Activated T-helper 2 cell treated with anti-CD3 and anti-CD28 coated beads, Interferon-gamma antibody, Interleukin-2, Interleukin-4, amounts not matched to agents 10 μg/mL and 5 μg/mL and 100 μg/mL, durations not matched to agents 14 hours and 24 hours and 36 hours (primary cell): ENCODE results near the gene CDH23. TPM values are rescaled to one million over a fixed set of nuclear protein-coding genes. Genes with fewer than 3 reads are reported as not detected.

Experiments
- DNase-seq: peaks from one replicate; pipeline ENCODE4 v3.0.0; 2021; ENCODE audit warnings: low spot score
- H3K27ac Mint-ChIP-seq: one replicate; pipeline ENCODE4 v1.8.0; 2021; ENCODE audit warnings: mixed read lengths
- H3K27me3 Mint-ChIP-seq: one replicate; pipeline ENCODE4 v1.8.0; 2021; ENCODE audit warnings: low read depth, mixed read lengths
- H3K36me3 Mint-ChIP-seq: one replicate; pipeline ENCODE4 v1.8.0; 2021; ENCODE audit warnings: low read depth, mixed read lengths
- H3K4me1 Mint-ChIP-seq: one replicate; pipeline ENCODE4 v1.8.0; 2021; ENCODE audit warnings: low read depth, mixed read lengths
- H3K4me3 Mint-ChIP-seq: one replicate; pipeline ENCODE4 v1.8.0; 2021; ENCODE audit warnings: low read depth, mild to moderate bottlenecking, moderate library complexity, mixed read lengths
- H3K9me3 Mint-ChIP-seq: one replicate; pipeline ENCODE4 v1.8.0; 2021; ENCODE audit warnings: mixed read lengths
- intact Hi-C: fragments of 100-400 bp; cut with micrococcal nuclease; formaldehyde crosslinking; loops from one replicate; pipeline ENCODE4 v1.15.1; 2023
- total RNA-seq: library from RNA; stranded (reverse); gene quantifications from 2 replicates; pipeline ENCODE4 v1.2.3, GENCODE V29; 2022

Gene CDH23
- total RNA-seq, 1 donor from 2014 or later, result 0.55 TPM

DNA sequence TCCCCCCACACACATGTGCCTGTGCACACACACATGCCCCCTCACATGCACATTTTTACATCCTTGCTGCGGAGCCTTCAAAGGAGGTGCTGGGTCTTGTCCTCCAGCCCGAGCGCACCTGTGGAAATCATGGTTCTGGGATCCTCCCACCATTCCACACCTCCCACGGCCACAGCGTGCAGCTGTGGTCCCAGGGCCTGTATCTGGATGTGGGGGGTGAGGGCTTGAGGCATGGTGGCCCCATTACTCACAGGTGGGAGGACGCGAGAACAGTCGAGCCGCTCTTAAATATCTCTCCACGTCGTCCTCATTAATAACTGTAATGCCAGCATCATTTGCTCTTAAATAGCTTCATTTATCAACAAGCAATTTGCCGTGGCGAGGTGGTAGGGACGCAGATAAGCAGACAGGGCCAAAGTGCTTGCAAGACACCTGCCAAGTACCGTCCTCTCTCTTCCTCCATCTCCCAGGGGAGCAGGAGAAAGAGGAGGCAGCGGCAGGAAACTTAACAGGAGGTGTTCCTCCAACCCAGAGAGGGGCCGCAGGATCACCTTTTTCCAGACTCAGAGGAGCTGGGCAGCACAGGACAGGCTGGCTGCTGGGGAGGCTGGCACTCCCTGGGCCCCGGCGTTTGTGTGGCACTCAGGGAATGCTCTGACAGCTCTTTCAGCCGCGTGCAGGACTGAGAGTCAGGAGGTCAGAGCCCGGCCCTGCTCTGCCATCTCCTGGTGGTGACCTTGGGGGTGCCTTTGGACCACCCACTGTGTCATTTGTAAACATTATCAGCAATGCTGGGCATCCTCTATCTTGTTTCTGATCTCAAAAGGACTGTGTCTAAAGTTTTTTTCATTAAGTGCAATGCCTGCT lies 87.4 kb downstream of the CDH23 start:
- no peaks in the 10 kb centered on the region for H3K4me1 Mint-ChIP-seq
- no peaks in the 10 kb centered on the region for H3K27me3 Mint-ChIP-seq
- intact Hi-C loops, result no loop called here
- no peak for DNase-seq
- peaks cover 4% of the 10 kb centered on the region for H3K9me3 Mint-ChIP-seq
- no peak overlapping the region for H3K27ac Mint-ChIP-seq
- H3K36me3 Mint-ChIP-seq, result no peaks in the 10 kb centered on the region
- no peak overlapping the region for H3K4me3 Mint-ChIP-seq

DNA sequence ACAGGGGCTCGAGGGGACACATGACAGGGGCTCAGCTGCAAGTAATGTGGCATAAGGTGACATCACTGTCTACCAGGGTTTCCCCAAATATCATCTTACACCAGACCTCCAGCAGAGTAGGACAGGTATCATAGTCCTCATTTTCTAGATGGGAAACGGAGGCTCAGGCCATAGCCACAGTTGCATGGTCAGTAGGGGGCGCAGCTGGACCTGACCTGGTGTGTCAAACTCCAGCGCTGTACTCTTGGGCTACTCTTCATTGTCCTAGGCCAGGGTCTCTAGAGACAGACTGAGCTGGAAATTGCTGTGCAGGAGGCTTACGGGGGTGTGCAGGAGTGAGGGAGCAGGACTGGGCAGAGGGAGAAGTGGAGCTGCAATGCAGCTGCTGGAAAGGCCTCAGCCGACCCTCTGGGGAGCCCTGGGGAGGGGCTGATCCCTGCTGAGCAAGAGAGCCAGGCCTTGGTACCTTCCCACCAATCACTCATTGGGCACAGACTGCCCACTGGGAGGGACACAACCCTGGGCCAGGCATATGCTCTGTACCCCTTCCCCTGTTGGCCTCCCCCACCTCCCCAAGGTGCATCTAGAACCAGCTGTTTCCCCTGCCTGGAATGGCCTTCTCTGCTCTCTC lies 89.9 kb downstream of the CDH23 start:
- intact Hi-C loops, result loop anchor here (1.0 kb wide), 2 partner anchors 84 to 123 kb away; no protein-coding TSS in a partner anchor
- Mint-ChIP-seq H3K9me3 (peaks cover 6% of the 10 kb centered on the region), H3K27ac (no peak overlapping the region), H3K36me3 (no peaks in the 10 kb centered on the region), H3K4me3 (no peak overlapping the region), H3K4me1 (no peaks in the 10 kb centered on the region), H3K27me3 (no peaks in the 10 kb centered on the region)
- DNase-seq, result peak; percentile 12

GRCh38 chr10:71487726-71488125 lies 91.0 kb downstream of the CDH23 start:
- intact Hi-C loops, result no loop called here
- H3K4me3 Mint-ChIP-seq, result no peak overlapping the region

GRCh38 chr10:71489077-71489476 lies 92.4 kb downstream of the CDH23 start:
- intact Hi-C loops, result no loop called here
- DNase-seq, result no peak
- Mint-ChIP-seq H3K9me3 (peaks cover 6% of the 10 kb centered on the region), H3K4me3 (no peak overlapping the region), H3K36me3 (no peaks in the 10 kb centered on the region), H3K27me3 (no peaks in the 10 kb centered on the region), H3K4me1 (peaks cover 9% of the 10 kb centered on the region), H3K27ac (no peak overlapping the region)

More at GRCh38 chr10:71487726-71488125, 91.0 kb downstream of the CDH23 start:
- H3K36me3 Mint-ChIP-seq, result no peaks in the 10 kb centered on the region
- H3K9me3 Mint-ChIP-seq, result peaks cover 6% of the 10 kb centered on the region
- no peaks in the 10 kb centered on the region for H3K4me1 Mint-ChIP-seq
- no peaks in the 10 kb centered on the region for H3K27me3 Mint-ChIP-seq
- DNase-seq, result no peak
- no peak overlapping the region for H3K27ac Mint-ChIP-seq

GRCh38 chr10:71492872-71493271 lies 96.2 kb downstream of the CDH23 start:
- intact Hi-C loops, result no loop called here
- DNase-seq, result no peak
- Mint-ChIP-seq H3K27ac (no peak overlapping the region), H3K9me3 (peaks cover 6% of the 10 kb centered on the region), H3K36me3 (no peaks in the 10 kb centered on the region), H3K4me3 (no peak overlapping the region), H3K27me3 (no peaks in the 10 kb centered on the region), H3K4me1 (peaks cover 17% of the 10 kb centered on the region)

DNA sequence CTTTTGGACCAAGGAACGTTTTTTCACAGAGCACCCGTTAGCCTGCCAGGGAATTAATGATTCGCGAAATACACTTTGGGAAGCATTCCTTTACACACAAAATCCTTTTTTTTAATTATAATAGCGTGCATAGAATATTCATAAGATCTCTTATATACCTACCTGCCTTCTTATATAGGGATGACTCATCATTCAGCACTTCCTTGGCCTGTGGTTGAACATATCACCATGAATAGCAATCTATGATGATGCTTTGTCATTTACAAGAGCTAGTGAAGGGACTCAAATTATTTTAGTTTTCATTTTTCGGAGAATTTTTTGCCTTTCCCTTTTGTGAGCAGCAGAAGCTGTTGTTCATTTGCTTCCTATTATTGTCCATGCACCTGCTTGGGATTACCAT lies 97.0 kb downstream of the CDH23 start:
- Mint-ChIP-seq H3K36me3 (no peaks in the 10 kb centered on the region), H3K27ac (no peak overlapping the region), H3K27me3 (peaks cover under 1% of the 10 kb centered on the region), H3K4me1 (peaks cover 17% of the 10 kb centered on the region), H3K9me3 (peaks cover 6% of the 10 kb centered on the region), H3K4me3 (no peak overlapping the region)
- intact Hi-C loops, result no loop called here
- no peak for DNase-seq

- H3K27ac Mint-ChIP-seq, result no peak overlapping the region
- H3K4me1 Mint-ChIP-seq, result peaks cover 17% of the 10 kb centered on the region
- H3K4me3 Mint-ChIP-seq, result no peak overlapping the region
- H3K27me3 Mint-ChIP-seq, result peaks cover 4% of the 10 kb centered on the region
- H3K36me3 Mint-ChIP-seq, result no peaks in the 10 kb centered on the region
- H3K9me3 Mint-ChIP-seq, result no peaks in the 10 kb centered on the region
- no peak for DNase-seq
- intact Hi-C loops, result no loop called here
Measured at GRCh38 chr10:71494476-71494875, 97.8 kb downstream of the CDH23 start.

GRCh38 chr10:71494980-71495381 lies 98.3 kb downstream of the CDH23 start:
- no peak overlapping the region for H3K27ac Mint-ChIP-seq
- no peaks in the 10 kb centered on the region for H3K36me3 Mint-ChIP-seq
- peaks cover 4% of the 10 kb centered on the region for H3K27me3 Mint-ChIP-seq
- intact Hi-C loops, result no loop called here
- no peaks in the 10 kb centered on the region for H3K9me3 Mint-ChIP-seq
- H3K4me3 Mint-ChIP-seq, result no peak overlapping the region
- peaks cover 17% of the 10 kb centered on the region for H3K4me1 Mint-ChIP-seq
- DNase-seq, result no peak

DNA sequence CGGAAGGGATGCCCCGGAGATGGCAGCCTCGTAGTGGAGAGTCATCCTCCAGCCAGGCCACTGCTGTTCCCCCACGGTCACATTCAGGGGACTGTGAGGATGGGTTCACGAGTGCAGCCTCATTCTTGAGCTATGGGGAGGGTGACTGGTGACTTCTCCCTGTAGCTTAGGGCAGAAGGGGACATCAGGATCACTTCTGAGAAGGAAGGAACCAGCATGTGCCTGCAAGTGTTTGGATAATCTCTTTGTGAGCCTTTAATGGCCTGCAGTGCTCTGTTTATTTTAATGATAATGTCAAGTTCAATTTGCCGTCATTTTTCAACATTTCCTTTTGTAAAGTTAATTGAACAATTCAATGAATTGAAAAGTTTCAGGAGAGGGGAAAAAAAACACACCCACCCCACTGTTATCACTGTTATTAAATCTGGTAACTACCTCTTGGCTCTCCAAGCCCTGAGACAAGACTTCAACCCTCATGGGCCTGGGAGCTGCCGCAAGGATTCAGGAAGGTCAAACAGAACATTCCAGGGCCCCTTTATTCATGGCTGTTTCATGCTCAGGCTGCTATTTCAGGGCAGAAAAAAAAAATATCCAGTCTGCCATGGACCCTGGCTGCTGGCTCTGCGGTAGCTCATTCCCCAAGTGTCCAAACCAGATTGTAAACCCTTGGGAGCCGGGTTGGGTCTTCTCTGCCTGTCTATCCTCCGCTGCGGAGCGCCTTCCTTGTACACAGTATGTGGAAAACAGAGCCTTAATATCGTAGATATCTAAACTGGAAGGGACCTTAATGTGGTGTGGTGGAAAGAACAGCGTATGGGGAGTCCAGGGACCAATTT lies 100.4 kb downstream of the CDH23 start:
- H3K27ac Mint-ChIP-seq, result no peak overlapping the region
- intact Hi-C loops, result no loop called here
- no peaks in the 10 kb centered on the region for H3K9me3 Mint-ChIP-seq
- DNase-seq, result no peak
- H3K4me3 Mint-ChIP-seq, result no peak overlapping the region
- H3K36me3 Mint-ChIP-seq, result no peaks in the 10 kb centered on the region
- peaks cover 4% of the 10 kb centered on the region for H3K27me3 Mint-ChIP-seq
- H3K4me1 Mint-ChIP-seq, result peaks cover 17% of the 10 kb centered on the region

GRCh38 chr10:71497763-71498326 lies 101.1 kb downstream of the CDH23 start:
- Mint-ChIP-seq H3K27me3 (peaks cover 4% of the 10 kb centered on the region), H3K27ac (no peak overlapping the region), H3K9me3 (no peaks in the 10 kb centered on the region), H3K4me3 (no peak overlapping the region), H3K4me1 (peaks cover 17% of the 10 kb centered on the region), H3K36me3 (no peaks in the 10 kb centered on the region)
- no peak for DNase-seq
- intact Hi-C loops, result no loop called here

- H3K4me3 Mint-ChIP-seq, result no peak overlapping the region
- H3K4me1 Mint-ChIP-seq, result peaks cover 3% of the 10 kb centered on the region
- no peaks in the 10 kb centered on the region for H3K36me3 Mint-ChIP-seq
- peaks cover 6% of the 10 kb centered on the region for H3K27me3 Mint-ChIP-seq
- no peak for DNase-seq
- no peaks in the 10 kb centered on the region for H3K9me3 Mint-ChIP-seq
- intact Hi-C loops, result no loop called here
- no peak overlapping the region for H3K27ac Mint-ChIP-seq
Measured at GRCh38 chr10:71501402-71501801, 104.7 kb downstream of the CDH23 start.

GRCh38 chr10:71502190-71502589 lies 105.5 kb downstream of the CDH23 start:
- no peak overlapping the region for H3K27ac Mint-ChIP-seq
- peaks cover 3% of the 10 kb centered on the region for H3K4me1 Mint-ChIP-seq
- H3K36me3 Mint-ChIP-seq, result no peaks in the 10 kb centered on the region
- no peak overlapping the region for H3K4me3 Mint-ChIP-seq
- DNase-seq, result no peak
- intact Hi-C loops, result no loop called here
- H3K27me3 Mint-ChIP-seq, result peaks cover 6% of the 10 kb centered on the region
- H3K9me3 Mint-ChIP-seq, result no peaks in the 10 kb centered on the region
